ENCODE measurements around the gene RD3L.
"Not testable (repeated sequence)": the region's sequence is repeated elsewhere in the genome, so short reads cannot be mapped to it uniquely, and the experiment has no call there.

Gene RD3L

GRCh38 chr14:103941973-103942736 is at the start of gene RD3L:
RD3L (minus strand) TSS chr14:103942529; CDS start chr14:103941695, 834 bp downstream.
- no peak for DNase-seq (ENCODE audit: low read depth in 2 of 2)

GRCh38 chr14:103989964-103990363 is 47.6 kb upstream of the RD3L start:
- DNase-seq (ENCODE audit: low read depth in 2 of 2): no peak

GRCh38 chr14:103989034-103989433 is 46.7 kb upstream of the RD3L start:
- DNase-seq (ENCODE audit: low read depth in 2 of 2): no peak

- no peak for DNase-seq (ENCODE audit: low read depth in 2 of 2)
Observed at GRCh38 chr14:103984196-103984595, 41.9 kb upstream of the RD3L start.

- not testable (repeated sequence) for DNase-seq (ENCODE audit: low read depth in 2 of 2)
Observed at GRCh38 chr14:103980623-103981238, 38.4 kb upstream of the RD3L start.

- DNase-seq (ENCODE audit: low read depth in 2 of 2): no peak
Observed at GRCh38 chr14:103974575-103974974, 32.2 kb upstream of the RD3L start.

GRCh38 chr14:103973354-103973753 is 31.0 kb upstream of the RD3L start:
- no peak for DNase-seq (ENCODE audit: low read depth in 2 of 2)

- DNase-seq (ENCODE audit: low read depth in 2 of 2): no peak
Observed at GRCh38 chr14:103969961-103970360, 27.6 kb upstream of the RD3L start.

- no peak for DNase-seq (ENCODE audit: low read depth in 2 of 2)
Observed at GRCh38 chr14:103966631-103967030, 24.3 kb upstream of the RD3L start.

GRCh38 chr14:103961928-103962578 is 19.7 kb upstream of the RD3L start:
- DNase-seq (ENCODE audit: low read depth in 2 of 2): no peak

GRCh38 chr14:103960457-103961055 is 18.2 kb upstream of the RD3L start:
- DNase-seq (ENCODE audit: low read depth in 2 of 2): no peak

- DNase-seq (ENCODE audit: low read depth in 2 of 2): no peak
Observed at GRCh38 chr14:103949131-103949790, 6.9 kb upstream of the RD3L start.

- DNase-seq (ENCODE audit: low read depth in 2 of 2): no peak
Observed at GRCh38 chr14:103948442-103948841, 6.1 kb upstream of the RD3L start.

GRCh38 chr14:103946975-103947374 is 4.6 kb upstream of the RD3L start:
- DNase-seq (ENCODE audit: low read depth in 2 of 2): no peak

- DNase-seq (ENCODE audit: low read depth in 2 of 2): no peak
Observed at GRCh38 chr14:103943673-103944072, 1.3 kb upstream of the RD3L start.

GRCh38 chr14:103941462-103941861 is 867 bp downstream of the RD3L start:
- DNase-seq (ENCODE audit: low read depth in 2 of 2): no peak

- no peak for DNase-seq (ENCODE audit: low read depth in 2 of 2)
Observed at GRCh38 chr14:103935102-103935501, 7.2 kb downstream of the RD3L start.

GRCh38 chr14:103932791-103933490 is 9.4 kb downstream of the RD3L start:
- no peak for DNase-seq (ENCODE audit: low read depth in 2 of 2)

GRCh38 chr14:103931422-103931821 is 10.9 kb downstream of the RD3L start:
- no peak for DNase-seq (ENCODE audit: low read depth in 2 of 2)

- DNase-seq (ENCODE audit: low read depth in 2 of 2): no peak
Observed at GRCh38 chr14:103930051-103930604, 12.2 kb downstream of the RD3L start.
